ENCODE data around the gene ATXN7L3.

Gene ATXN7L3

DNA sequence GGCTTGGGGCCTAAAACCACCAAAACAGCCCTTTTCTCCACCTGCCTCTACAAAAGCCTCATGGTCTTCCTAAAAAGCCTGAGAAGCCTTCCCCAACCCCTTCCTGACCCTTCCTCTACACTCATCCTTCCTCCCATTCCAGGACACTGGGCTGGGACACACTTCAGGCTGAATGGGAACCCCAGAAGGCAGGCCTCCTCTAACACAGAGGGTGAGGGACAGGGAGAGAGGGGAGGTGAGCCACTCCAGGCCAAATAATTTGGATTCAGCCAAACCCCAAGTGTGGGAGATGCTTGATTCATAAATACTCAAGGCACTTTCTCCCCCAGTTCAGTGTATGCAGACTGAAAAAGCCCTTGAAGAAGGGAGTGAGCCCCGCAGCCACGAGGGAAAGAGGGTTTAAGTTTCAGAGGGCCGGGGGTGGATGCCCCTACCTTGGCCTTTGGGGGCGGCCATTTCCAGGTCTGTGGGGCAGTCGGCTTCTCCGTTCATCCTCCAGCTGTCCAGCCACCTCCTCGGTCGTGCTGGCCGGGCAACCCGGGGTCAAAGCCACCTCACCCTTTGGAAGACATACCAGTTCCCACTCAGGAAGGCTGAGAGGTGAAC lies 18.2 kb upstream of the ATXN7L3 start:
- no peak for DNase-seq

DNA sequence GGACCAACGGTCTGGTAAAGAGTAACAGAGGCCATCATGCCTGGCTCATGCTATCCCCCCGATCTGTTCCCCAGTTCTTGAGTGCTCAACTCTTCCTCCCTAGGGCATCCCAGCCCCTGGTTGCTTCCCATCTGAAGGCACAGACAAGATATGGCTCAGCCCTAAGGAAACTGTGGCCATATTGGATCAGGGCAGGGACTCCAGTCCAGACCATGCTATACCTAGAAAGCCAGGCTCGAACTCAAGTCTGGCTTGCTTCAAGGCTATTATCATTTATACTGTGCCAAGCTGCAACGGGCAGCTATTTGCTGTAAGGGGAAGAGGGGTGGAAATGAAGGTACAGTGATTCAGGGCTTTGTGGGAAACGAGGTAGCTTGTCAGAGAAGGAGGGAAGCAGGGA lies 17.0 kb upstream of the ATXN7L3 start:
- no peak for DNase-seq

- peak; percentile 45 for DNase-seq
These were observed 16.5 kb upstream of the ATXN7L3 start for GRCh38 chr17:44216173-44216572.

- no peak for DNase-seq
These were observed 15.2 kb upstream of the ATXN7L3 start for GRCh38 chr17:44214896-44215295.

DNA sequence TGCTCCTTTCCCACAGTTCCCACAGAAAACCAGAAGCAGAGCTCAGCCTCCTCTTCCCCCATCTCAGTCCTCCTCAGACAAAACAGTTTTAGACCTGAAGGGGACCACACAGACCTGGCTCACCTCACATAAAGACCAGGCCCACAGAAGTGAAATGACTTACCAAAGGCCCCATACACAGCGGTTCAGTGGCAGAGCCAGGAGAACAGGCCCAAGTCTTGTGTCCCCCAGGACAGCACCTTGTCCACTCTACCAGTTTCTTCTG lies 14.5 kb upstream of the ATXN7L3 start:
- DNase-seq: no peak

GRCh38 chr17:44213403-44214229 lies 13.9 kb upstream of the ATXN7L3 start:
- DNase-seq: no peak

- DNase-seq: no peak
These were observed 13.1 kb upstream of the ATXN7L3 start for GRCh38 chr17:44212507-44213402.

DNA sequence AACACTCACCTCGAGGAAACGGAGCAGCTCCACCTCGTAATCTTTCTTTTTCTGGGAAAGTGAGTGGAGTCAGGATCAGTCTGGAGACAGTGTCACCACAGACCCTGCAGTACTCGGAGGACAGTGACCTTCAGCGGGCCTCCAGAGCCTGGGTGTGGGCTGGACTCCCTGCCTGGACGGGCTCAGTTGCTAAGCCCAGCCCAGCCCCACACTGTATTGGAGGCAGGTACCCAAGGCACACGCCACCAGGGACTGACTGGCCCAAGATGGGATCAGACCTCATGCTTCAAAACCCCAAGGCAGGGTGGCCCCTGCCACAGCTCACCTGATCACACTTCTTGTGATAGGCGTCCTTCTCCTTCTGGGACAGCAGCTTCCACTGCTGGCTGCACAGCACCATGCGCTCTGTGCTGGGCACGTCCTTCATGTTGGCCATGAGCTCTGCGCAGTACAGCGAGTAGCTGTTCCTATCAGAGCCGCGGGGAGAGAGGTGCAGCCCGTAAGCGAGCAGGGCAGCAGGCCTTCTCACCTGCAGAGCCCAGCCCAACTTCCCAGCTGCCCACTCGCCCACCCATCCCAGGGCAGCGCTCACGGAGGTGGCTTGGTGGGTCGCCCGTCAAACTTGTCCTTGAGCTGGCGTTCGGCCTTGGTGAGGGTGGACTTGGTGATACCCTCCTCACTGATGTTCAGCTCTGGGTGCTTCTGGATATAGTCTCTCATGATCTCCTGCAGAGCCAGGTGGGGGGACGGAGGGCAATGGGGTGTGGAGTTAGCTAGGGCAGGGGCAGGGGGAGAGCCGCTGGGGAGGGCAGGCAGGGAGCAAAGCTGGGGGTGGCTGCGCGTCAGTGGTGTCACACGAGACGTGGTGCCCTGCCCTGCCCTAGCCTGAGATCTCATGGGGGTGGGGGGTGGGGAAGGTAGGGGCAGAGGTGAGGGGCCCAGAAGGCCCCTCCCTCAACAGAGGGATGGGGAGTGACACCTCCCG lies 11.9 kb upstream of the ATXN7L3 start:
- no peak for DNase-seq

GRCh38 chr17:44210342-44211192 lies 10.9 kb upstream of the ATXN7L3 start:
- peak; percentile 95 for DNase-seq

DNA sequence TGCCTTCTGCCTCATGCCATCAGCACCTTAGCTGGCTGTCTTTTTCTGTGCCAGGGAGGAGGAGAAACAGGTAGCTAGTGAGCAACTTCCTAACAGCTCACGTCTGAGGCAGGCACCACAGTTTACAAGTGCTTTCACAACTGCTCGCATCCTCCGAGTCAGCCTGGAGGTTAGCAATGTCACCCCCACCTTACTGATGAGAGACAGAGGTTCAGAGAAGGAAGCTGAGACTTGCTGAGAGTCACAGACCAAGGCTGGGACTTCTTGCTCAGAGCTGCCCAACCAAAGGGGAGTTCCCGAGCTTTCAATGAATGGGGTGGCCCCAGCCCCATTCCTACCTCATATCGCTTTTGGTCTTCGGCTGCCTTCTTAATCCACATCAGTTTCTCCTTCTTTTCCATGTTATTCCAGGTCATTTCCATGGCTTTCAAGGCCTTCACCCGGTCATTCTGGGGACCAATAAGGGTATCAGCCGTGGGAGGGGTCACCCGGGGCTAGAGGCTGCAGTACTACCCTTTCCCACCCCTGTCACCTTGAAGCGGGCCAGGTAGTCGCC lies 10.2 kb upstream of the ATXN7L3 start:
- DNase-seq: no peak

DNA sequence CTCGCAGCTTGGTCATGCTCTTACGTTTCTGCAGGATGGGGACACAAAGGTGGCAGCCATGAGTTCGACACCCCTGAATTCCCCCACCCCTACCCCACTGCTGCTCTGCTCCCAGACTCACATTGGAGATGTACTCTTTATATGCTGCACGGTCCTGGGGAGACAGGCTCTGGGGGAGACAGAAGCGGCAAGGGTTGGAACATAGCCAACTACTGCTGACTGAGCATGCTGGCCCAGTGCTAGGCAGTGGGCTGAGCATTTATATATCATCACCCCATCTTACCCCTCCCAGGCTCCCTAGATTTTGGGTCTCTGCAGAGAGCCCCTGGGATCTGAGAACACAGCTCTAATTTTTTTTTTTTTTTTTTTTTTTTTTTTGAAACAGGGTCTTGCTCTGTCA lies 8.1 kb upstream of the ATXN7L3 start:
- DNase-seq: no peak

DNA sequence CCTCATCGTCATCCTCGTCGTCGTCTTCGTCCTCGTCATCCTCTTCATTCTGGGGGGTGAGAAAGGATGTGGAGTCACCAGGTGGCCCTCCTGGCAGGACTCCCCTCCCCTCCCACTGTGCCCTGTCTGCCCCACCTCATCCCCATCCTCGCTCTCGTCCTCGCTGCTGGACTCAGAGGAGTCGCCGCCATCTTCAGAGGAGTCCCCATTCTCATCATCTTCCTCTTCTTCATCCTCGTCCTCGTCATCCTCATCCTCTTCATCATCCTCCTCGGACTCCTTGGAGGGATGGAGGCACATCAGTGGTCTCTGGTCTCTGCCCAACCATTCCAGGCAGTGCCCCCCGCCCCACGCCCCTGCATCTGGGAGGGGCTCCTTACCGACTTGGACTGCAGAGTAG lies 7.6 kb upstream of the ATXN7L3 start:
- DNase-seq: no peak

GRCh38 chr17:44206825-44207155 lies 7.1 kb upstream of the ATXN7L3 start:
- no peak for DNase-seq

- DNase-seq: no peak
These were observed 6.5 kb upstream of the ATXN7L3 start for GRCh38 chr17:44205962-44206824.

DNA sequence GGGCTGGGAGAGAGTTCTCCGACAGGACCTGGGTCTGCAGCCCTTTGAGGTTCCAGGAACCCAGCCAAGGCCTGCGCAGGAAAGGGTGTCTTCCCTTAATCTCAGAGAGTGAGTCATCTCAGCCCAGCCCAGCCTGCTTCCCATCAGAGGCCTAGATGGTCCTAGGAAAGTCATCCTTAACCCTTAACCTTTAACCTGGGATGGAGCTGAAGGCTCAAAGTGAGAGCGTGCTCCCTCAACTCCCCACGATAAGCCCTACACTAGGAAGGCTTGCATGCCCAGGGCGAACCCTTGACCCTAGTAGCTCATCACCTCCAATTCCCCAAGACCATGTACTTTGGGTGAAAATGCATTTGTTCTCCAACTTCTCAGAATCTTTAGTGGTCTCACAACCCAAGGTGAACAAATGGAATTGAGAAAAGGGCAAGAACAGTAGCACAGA lies 4.8 kb upstream of the ATXN7L3 start:
- DNase-seq: no peak

- peak; percentile 42 for DNase-seq
These were observed 4.2 kb upstream of the ATXN7L3 start for GRCh38 chr17:44203731-44204440.

GRCh38 chr17:44202756-44203155 lies 3.1 kb upstream of the ATXN7L3 start:
- DNase-seq: no peak

GRCh38 chr17:44200478-44201155 lies 933 bp upstream of the ATXN7L3 start:
- no peak for DNase-seq
